Fibroblast of villous mesenchyme (primary cell): ENCODE results near the gene RFX3. TPM values are rescaled to one million over a fixed set of nuclear protein-coding genes. Genes with fewer than 3 reads are reported as not detected.

Source experiments
- DNase-seq: peaks from one replicate; pipeline ENCODE4 v3.0.0-alpha.2; 2010; ENCODE audit warnings: low read depth
- H3K4me3 ChIP-seq: 2 replicates; pipeline ENCODE4 v1.5.1; 2011; ENCODE audit warnings: low read depth, mild to moderate bottlenecking, low read length
- total RNA-seq: library from RNA; depleted of rRNA; stranded (reverse); fragments of >200 nt; gene quantifications from 2 replicates; pipeline ENCODE4 v1.2.3, GENCODE V29; 2012
- TF ChIP-seq, protein P1 (sequence below): IDR thresholded peaks from 2 replicates; pipeline ENCODE4 v1.5.1; 2012; ENCODE audit warnings: low read depth, mild to moderate bottlenecking, low read length; ENCODE audit not compliant: insufficient read depth

Gene RFX3
- total RNA-seq, 1 donor, result 3.5 TPM

DNA sequence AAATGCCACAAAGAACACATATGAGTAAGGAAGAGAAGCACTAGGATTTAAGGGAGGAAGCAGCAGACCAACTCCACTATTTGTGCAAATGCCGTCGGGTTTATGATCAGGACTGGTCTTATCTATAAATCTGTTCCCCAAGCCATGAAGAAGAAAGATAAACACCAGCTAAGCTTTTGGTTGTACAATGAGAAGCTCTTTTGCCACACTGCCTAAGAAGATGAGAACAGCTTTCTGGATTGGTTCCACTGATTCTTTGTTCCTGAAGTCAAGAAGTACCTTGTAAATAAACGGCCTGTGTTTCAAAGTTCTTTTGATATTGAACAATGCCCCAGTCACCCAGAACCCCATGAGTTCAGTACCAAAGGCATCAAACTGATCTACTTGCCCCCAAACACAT is 93.9 kb downstream of the RFX3 start:
- no peak for DNase-seq
- TF ChIP-seq, protein P1, sequence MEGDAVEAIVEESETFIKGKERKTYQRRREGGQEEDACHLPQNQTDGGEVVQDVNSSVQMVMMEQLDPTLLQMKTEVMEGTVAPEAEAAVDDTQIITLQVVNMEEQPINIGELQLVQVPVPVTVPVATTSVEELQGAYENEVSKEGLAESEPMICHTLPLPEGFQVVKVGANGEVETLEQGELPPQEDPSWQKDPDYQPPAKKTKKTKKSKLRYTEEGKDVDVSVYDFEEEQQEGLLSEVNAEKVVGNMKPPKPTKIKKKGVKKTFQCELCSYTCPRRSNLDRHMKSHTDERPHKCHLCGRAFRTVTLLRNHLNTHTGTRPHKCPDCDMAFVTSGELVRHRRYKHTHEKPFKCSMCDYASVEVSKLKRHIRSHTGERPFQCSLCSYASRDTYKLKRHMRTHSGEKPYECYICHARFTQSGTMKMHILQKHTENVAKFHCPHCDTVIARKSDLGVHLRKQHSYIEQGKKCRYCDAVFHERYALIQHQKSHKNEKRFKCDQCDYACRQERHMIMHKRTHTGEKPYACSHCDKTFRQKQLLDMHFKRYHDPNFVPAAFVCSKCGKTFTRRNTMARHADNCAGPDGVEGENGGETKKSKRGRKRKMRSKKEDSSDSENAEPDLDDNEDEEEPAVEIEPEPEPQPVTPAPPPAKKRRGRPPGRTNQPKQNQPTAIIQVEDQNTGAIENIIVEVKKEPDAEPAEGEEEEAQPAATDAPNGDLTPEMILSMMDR, result no peak
- H3K4me3 ChIP-seq, result no peak overlapping the region

DNA sequence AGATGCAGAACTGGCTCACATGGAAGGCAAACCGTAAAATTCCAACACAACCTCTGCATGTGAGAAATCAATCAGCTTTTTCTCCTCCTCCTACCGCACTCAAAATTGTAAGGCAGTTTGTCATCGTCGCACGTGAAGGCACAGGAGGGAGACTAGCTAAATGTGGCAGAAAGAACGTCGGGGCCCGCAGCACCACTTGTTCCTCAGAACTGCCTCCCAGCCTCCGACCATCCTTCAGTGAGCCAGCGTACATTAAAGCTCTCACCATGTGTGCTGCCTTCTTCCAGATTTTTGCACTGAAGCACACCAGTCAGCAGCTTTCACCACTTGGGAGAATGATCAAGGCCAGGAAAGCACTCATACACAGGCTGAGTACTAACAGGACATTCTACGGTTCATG is 105.9 kb downstream of the RFX3 start:
- no peak overlapping the region for H3K4me3 ChIP-seq
- TF ChIP-seq, protein P1, result no peak
- no peak for DNase-seq

DNA sequence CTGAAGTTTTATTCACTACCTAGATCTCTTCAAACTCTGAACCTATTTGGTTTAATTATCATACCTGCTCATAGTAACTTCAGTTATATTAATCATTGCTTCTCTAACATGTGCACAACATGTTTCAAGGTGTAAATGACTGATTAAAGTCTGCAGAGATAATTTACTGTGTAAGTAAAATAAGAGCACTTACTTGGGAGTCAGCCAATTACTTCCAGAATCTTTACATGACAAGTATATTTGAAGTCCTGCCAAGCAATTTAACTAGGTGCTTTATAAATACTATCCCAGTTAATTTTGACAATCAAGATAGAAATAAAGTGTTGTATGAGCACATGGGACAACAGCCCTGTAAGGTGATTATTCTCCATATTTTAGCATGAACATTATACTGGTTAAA is 109.9 kb downstream of the RFX3 start:
- H3K4me3 ChIP-seq, result no peak overlapping the region
- no peak for DNase-seq
- TF ChIP-seq, protein P1, result no peak

DNA sequence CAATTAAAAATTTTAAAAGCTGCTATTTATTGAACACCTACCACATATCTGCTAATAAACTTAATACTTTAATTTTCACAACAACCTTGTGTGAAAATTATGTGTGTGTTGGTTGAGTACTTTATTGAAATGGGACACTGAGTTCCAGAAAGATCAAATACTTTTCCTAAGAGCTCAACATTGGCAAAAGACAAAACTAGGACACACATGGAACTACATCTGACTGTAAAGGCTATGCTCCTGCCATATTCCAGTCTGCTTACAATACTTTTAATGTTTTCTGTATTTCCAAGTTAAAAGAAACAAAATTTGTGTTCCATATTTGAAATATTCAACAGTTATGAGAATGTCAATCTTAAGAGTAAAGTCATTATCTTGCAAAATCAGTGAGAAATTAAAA is 111.8 kb downstream of the RFX3 start:
- TF ChIP-seq, protein P1, result no peak
- DNase-seq, result no peak
- no peak overlapping the region for H3K4me3 ChIP-seq

DNA sequence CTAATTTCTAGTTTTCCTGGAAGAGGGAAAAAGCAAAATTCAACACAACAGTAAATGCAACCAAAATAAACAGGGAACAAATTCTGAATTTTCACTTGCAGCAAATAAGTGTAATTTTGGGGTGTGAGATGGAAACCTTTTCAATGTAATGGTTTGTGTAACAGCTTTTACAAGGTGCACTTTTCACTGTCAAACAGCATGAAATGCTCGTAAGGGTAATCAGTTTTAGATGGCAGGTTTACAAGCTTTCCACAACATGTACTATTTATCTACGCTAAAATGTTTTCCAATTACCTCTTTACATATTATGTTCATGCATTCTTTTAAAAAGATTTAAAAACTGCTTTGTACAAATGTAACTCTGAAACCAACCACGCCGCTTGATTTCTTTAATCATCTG is 115.3 kb downstream of the RFX3 start:
- no peak for DNase-seq
- TF ChIP-seq, protein P1, result no peak
- H3K4me3 ChIP-seq, result no peak overlapping the region

DNA sequence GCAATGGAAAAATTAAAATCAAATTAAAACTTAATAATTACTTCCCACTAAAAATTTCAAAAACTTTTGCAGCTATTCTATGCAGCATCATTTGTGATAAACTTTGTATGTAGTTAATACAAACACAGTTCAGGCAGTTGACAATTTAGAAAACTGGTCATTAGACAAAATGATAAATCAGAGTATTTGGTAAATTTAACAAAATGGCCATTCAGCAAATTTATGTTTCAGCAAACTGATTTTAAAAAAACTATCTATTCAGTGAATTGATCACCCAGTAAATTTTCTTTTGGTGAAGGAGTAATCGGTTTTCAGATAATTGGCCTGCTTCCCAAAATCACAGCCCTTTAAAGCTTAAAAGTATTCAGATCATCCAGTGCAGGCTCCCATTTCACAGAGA is 116.3 kb downstream of the RFX3 start:
- TF ChIP-seq, protein P1, result no peak
- DNase-seq, result no peak
- no peak overlapping the region for H3K4me3 ChIP-seq

DNA sequence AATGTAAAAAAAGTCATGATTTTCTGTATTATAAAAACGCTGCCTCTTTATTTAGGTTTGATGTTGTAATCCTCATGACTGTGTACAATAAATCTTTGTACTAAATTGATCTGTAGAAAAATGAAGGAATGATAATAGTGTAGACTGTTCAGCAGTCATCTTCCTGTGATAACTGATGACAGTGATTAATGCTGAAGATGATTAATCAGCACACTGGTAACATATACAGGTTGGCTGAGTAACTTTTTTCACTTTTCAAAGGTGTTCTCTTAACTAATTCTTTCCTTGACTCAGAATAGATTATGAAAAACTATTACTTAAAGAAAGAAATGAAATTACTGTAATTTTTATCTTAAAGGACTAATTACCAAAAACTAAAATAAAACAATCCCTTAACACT is 122.5 kb downstream of the RFX3 start:
- TF ChIP-seq, protein P1, result no peak
- DNase-seq, result no peak
- no peak overlapping the region for H3K4me3 ChIP-seq
